Stimulated activated CD4-positive, alpha-beta T cell treated with anti-CD3 and anti-CD28 coated beads, Interleukin-1b, Interleukin-23, amount 100 ng/mL, for 24 hours (primary cell): ENCODE measurements around the gene C2CD3.
"Not testable (repeated sequence)": the region's sequence is repeated elsewhere in the genome, so short reads cannot be mapped to it uniquely, and the experiment has no call there.

Source experiments
- DNase-seq, 4 experiments: peaks; one replicate each; pipeline ENCODE4 v3.0.0-alpha.2; 2020; ENCODE audit warnings: low read depth in 4 of 4, low spot score in 1 of 4

Gene C2CD3

GRCh38 chr11:74070723-74071492 lies 99.9 kb downstream of the C2CD3 start:
- DNase-seq = no peak

- DNase-seq = no peak
Observed at GRCh38 chr11:74069146-74070046, 101.4 kb downstream of the C2CD3 start.

GRCh38 chr11:74066663-74067062 lies 104.1 kb downstream of the C2CD3 start:
- DNase-seq = not testable (repeated sequence)

GRCh38 chr11:74065534-74065933 lies 105.3 kb downstream of the C2CD3 start:
- DNase-seq = not testable (repeated sequence)

DNA sequence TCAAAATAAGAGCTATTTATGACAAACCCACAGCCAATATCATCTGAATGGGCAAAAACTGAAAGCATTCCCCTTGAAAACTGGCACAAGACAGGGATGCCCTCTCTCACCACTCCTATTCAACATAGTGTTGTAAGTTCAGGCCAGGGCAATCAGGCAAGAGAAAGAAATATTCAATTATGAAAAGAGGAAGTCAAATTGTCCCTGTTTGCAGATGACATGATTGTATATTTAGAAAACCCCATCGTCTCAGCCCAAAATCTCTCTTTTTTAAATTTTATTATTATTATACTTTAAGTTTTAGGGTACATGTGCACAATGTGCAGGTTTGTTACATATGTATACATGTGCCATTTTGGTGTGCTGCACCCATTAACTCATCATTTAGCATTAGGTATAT lies 107.2 kb downstream of the C2CD3 start:
- DNase-seq = not testable (repeated sequence)

DNA sequence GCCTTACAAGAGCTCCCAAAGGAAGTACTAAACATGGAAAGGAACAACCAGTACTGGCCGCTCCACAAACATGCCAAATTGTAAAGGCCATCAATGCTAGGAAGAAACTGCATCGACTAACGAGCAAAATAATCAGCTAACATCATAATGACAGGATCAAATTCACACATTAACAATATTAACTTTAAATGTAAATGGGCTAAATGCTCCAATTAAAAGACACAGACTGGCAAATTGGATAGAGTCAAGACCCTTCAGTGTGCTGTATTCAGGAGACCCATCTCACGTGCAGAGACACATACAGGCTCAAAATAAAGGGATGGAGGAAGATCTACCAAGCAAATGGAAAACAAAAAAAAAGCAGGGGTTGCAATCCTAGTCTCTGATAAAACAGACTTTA lies 109.2 kb downstream of the C2CD3 start:
- DNase-seq = not testable (repeated sequence)

DNA sequence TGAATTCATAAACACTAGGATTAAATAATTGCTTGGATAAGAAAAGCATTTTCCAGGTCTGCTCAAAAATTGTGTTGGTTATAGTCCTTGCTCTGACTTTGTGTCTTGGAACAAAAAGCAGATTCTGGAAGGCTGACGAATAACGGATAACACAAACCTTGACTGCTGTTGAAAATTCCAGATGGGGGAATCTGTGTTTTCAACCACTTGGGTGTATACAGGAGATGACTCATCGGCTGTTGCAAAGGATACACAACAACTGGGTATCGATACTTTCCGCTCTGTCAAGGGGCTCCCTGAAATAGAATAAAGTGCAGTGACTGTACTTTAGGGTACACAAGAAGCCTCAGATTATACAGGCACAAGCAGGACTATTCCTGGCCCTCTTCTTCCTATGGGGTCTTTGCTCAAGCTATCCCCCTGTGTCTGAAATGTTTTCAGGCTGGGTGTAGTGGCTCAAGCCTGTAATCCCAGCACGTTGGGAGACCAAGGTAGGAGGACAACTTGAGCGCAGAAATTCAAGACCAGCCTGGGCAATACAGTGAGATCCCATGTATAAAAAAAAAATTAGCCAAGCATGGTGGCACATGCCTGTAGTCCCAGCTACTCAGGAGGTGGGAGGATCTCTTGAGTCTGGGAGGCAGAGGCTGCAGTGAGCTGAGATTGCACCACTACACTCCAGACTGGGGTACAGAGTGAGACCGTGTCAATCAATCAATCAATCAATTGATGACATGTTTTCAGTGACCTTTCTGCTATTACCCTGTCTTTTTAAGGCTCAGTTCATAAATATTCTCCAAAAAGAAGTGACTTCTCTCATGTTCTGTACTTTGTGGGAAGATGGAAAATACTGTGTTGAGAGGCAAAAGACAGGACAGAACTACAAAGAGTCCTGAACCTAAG lies 113.3 kb downstream of the C2CD3 start:
- DNase-seq = no peak

DNA sequence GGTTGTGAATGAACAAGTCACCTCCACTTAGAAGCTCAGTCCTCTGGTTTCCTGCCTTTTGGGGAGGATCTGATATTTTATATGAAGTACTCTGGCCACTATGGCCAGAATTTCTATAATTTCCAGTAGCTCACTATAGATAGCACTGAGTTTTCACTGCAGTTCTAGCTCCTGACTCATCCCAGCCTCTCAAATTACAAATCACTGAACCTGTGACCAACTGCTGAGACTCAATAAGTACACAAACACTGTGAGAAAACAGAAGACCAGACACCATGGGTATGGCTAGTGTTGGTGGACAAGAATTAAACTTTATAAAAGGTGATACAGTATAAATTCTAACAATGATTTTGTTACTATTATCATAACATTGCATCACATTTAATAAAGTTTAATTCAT lies 114.9 kb downstream of the C2CD3 start:
- no peak for DNase-seq

GRCh38 chr11:74050465-74050864 lies 120.3 kb downstream of the C2CD3 start:
- no peak for DNase-seq

GRCh38 chr11:74048993-74049392 lies 121.8 kb downstream of the C2CD3 start:
- no peak for DNase-seq

- DNase-seq = no peak
Observed at GRCh38 chr11:74044538-74044937, 126.3 kb downstream of the C2CD3 start.

- no peak for DNase-seq
Observed at GRCh38 chr11:74043450-74043849, 127.4 kb downstream of the C2CD3 start.

GRCh38 chr11:74037309-74037708 lies 133.5 kb downstream of the C2CD3 start:
- DNase-seq = no peak

DNA sequence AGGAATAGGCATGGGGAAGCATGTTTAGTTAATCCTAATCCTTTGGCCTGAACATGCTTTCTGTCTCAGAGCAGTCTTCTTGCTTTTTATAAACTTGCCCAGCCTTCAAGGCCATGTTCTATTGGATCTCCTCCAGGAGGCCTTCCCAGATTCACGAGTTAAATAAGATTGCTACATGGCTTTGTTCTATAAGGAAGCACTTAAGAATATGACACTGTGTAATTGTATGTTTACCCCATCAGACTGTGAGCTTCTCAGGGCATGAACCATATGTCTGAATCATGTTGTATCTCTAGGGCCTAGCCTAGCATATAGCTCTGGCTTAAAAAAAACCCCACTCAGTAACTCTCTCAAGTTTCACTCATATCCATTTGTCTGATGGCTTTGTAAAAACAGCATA lies 135.5 kb downstream of the C2CD3 start:
- no peak for DNase-seq

DNA sequence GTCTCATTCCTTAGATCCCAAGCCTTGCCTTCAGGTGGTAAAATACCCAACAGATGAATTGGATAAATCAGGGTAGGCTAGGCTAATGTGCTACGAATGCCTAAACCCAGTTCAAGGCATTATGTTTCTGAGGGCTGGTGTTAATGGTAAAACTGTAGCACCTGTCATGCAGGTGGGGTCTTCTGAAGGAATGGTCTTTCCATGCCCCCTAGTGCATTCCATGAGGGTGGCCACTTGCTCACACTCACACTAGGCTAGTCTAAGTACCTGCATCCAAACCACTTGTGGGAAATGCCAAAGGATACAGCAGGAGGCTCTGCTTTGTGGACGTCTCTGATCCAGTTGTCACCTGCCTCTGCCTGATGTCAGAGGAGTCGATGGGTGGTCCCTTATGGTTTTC lies 137.8 kb downstream of the C2CD3 start:
- no peak for DNase-seq

DNA sequence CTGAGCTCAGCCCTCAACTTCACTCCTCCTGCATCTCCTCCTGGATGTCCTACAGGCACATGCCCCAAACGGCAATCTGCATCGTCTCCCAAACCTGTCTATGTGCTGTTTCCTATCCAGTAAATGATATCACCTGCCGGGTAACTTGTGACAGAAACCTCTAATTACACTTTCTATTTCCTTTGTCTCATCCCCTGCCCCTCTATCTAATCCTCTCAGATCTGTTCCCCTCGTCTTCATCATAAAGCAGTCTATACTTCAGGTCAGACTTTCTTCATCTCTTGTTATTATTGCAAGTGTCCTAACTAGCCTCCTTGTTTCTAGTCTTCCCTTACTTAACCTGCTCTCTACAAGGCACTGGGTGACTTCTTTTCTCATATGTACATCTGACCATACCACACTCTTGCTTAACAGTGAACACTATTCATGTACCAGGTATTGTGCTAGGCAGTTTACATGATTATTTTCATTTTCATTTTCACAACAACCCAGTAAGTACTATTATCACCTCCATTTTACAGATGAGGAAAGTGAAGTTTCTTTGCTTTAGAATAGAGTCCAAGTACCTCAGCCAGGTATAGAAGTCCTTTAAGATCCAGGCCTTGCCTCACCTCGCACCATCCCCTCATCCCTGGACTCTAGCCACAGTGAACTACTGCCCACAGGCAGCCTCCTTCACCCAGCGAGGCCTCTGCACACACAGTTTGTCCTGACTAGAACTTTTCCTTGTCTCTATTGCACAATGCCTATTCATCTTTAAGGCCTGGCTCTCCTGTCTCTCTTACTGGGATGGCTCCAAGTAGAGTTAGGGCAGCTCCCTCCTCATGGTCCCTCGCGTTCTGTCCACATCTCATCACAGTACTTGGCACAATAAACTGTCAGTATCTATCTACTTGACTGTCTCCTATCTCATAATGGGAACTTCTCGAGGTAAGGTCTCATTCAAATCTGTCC lies 139.8 kb downstream of the C2CD3 start:
- no peak for DNase-seq

DNA sequence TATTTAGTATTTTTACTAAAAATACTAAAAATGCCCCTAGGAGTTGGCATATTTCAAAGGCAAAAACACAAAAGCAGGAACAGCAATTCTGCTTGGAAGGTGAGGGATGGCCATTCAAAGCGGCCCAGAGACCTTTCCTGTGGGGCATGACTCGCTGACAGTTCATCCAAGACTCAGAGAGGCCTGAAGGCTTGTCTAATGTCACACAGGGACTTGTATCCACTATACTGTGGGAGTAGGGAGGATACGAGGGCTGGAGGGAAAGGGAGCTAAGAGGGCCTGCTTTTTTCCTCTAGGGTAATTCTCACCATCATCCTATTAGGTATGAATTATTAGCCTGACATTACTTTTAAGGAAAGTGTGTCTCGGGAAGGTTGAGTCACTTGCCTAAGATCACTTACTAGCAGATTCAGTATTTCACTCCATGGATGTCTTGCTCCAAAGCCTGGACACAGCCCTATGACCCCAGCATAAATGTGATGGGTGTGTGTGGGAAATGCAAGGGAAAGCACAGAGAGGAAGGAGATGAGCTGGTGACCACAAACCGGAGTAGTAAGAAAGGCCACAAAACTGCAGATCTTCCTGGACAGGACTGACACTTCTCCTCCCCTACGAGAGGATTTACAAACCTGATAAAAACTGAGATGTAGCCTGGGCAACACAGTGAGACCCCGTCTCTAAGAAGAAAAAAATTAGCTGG lies 145.2 kb downstream of the C2CD3 start:
- DNase-seq = no peak

GRCh38 chr11:74024261-74025029 lies 146.4 kb downstream of the C2CD3 start:
- DNase-seq = no peak

GRCh38 chr11:74023276-74023675 lies 147.5 kb downstream of the C2CD3 start:
- DNase-seq = no peak
